HL-60 (cell line): ENCODE measurements around the gene PROM1.

ENCODE experiments used
- CTCF ChIP-seq: IDR thresholded peaks from one replicate; pipeline ENCODE4 v1.5.1; 2011; ENCODE audit warnings: low read length, control low read depth, inconsistent platforms; ENCODE audit not compliant: insufficient read depth
- GABPA ChIP-seq: IDR thresholded peaks from 2 replicates; pipeline ENCODE4 v1.6.1; 2012; ENCODE audit warnings: low read depth
- POLR2AphosphoS5 ChIP-seq: IDR thresholded peaks from 2 replicates; pipeline ENCODE4 v1.6.1; 2012; ENCODE audit warnings: low read depth
- REST ChIP-seq: IDR thresholded peaks from 2 replicates; pipeline ENCODE4 v1.6.1; 2012; ENCODE audit warnings: low read depth; ENCODE audit not compliant: insufficient replicate concordance
- SPI1 ChIP-seq: IDR thresholded peaks from 2 replicates; pipeline ENCODE4 v1.6.1; 2012; ENCODE audit warnings: low read depth, mild to moderate bottlenecking, borderline replicate concordance

- TF ChIP-seq POLR2AphosphoS5 (no peak), CTCF (no peak), REST (peak; percentile 63), GABPA (no peak), SPI1 (no peak)
Measured at GRCh38 chr4:16083241-16084191, at the start of gene PROM1.
